KG1 (cell line): ENCODE results near the gene SLC25A46.
A peak's percentile ranks its signal among the peaks of the same experiment; 100 is the strongest.
"Not testable (repeated sequence)": the region's sequence is repeated elsewhere in the genome, so short reads cannot be mapped to it uniquely, and the experiment has no call there.

Experiments used
- DNase-seq: peaks from one replicate; lab custom pipeline; 2025; lab: John Stamatoyannopoulos, UW

Gene SLC25A46

GRCh38 chr5:110738812-110739651 is at the start of gene SLC25A46:
SLC25A46 (plus strand) TSS chr5:110739007; CDS start chr5:110739120, 113 bp downstream.
- DNase-seq: peak; percentile 39

GRCh38 chr5:110690587-110690986 is 48.2 kb upstream of the SLC25A46 start:
- DNase-seq: not testable (repeated sequence)

- not testable (repeated sequence) for DNase-seq
These were observed 46.1 kb upstream of the SLC25A46 start for GRCh38 chr5:110692669-110693068.

GRCh38 chr5:110702300-110702699 is 36.5 kb upstream of the SLC25A46 start:
- DNase-seq: no peak

GRCh38 chr5:110702704-110703103 is 36.1 kb upstream of the SLC25A46 start:
- DNase-seq: no peak

- DNase-seq: no peak
These were observed 35.3 kb upstream of the SLC25A46 start for GRCh38 chr5:110703481-110703880.

- no peak for DNase-seq
These were observed 33.5 kb upstream of the SLC25A46 start for GRCh38 chr5:110705349-110705748.

GRCh38 chr5:110707260-110707844 is 31.5 kb upstream of the SLC25A46 start:
- no peak for DNase-seq

- DNase-seq: no peak
These were observed 22.3 kb upstream of the SLC25A46 start for GRCh38 chr5:110716247-110717245.

- DNase-seq: no peak
These were observed 20.5 kb upstream of the SLC25A46 start for GRCh38 chr5:110718311-110718710.

- DNase-seq: no peak
These were observed 12.4 kb upstream of the SLC25A46 start, which contains the start of gene TMEM232 for GRCh38 chr5:110726249-110727024. TMEM232 (minus strand) TSS chr5:110726671; CDS start chr5:110667352, 59,319 bp downstream.

GRCh38 chr5:110727025-110727314 is 11.8 kb upstream of the SLC25A46 start:
- DNase-seq: no peak

GRCh38 chr5:110731499-110731898 is 7.3 kb upstream of the SLC25A46 start:
- not testable (repeated sequence) for DNase-seq

GRCh38 chr5:110734101-110734500 is 4.7 kb upstream of the SLC25A46 start:
- DNase-seq: no peak

- no peak for DNase-seq
These were observed 3.3 kb upstream of the SLC25A46 start for GRCh38 chr5:110735556-110735955.

GRCh38 chr5:110736753-110737152 is 2.1 kb upstream of the SLC25A46 start:
- no peak for DNase-seq

GRCh38 chr5:110738503-110738811 is 350 bp upstream of the SLC25A46 start:
- no peak for DNase-seq

- no peak for DNase-seq
These were observed 13.3 kb downstream of the SLC25A46 start for GRCh38 chr5:110751902-110752762.

- no peak for DNase-seq
These were observed 14.1 kb downstream of the SLC25A46 start for GRCh38 chr5:110752953-110753352.

GRCh38 chr5:110753600-110753999 is 14.8 kb downstream of the SLC25A46 start:
- DNase-seq: no peak

GRCh38 chr5:110754181-110754580 is 15.4 kb downstream of the SLC25A46 start:
- no peak for DNase-seq
